H1 (cell line): ENCODE results near the gene TACC2. TPM values are rescaled to one million over a fixed set of nuclear protein-coding genes. Genes with fewer than 3 reads are reported as not detected.

Experiments
- CTCF ChIA-PET: fragments of 300-600 bp; sonication (Branson Sonifier 250); formaldehyde crosslinking; loops from one replicate; lab custom pipeline; 2021; ENCODE audit not compliant: partially characterized antibody; lab: Charles Lee
- POLR2A ChIA-PET: fragments of 300-600 bp; sonication (Branson Sonifier 250); formaldehyde crosslinking; loops from one replicate; lab custom pipeline; 2021; ENCODE audit warnings: inconsistent platforms; ENCODE audit not compliant: partially characterized antibody; lab: Charles Lee
- DNase-seq, 2 experiments: peaks; one replicate each; pipeline versions ENCODE4 v3.0.0 to v3.0.0-alpha.2; 2010 to 2022; ENCODE audit warnings: low spot score in 2 of 2, low read depth in 1 of 2, mixed read lengths in 1 of 2
- FAIRE-seq: peaks from 2 replicates; lab custom pipeline; 2011; peaks lifted over from hg19 to GRCh38; lab: Jason Lieb, UNC
- H2AFZ ChIP-seq: 2 replicates; pipeline ENCODE4 v1.8.1; 2012; ENCODE audit warnings: low read length, inconsistent platforms
- H2AK5ac ChIP-seq: 2 replicates; pipeline ENCODE4 v1.6.1; 2013; ENCODE audit warnings: low read depth, low read length
- H2BK120ac ChIP-seq: replicated peaks from 2 replicates; pipeline ENCODE3; 2013; ENCODE audit warnings: low read depth, low read length, inconsistent platforms
- H2BK12ac ChIP-seq: 2 replicates; pipeline ENCODE4 v1.6.1; 2013; ENCODE audit warnings: low read depth, low read length
- H2BK15ac ChIP-seq: 2 replicates; pipeline ENCODE4 v1.6.1; 2013; ENCODE audit warnings: low read length
- H2BK20ac ChIP-seq: 2 replicates; pipeline ENCODE4 v1.6.1; 2013; ENCODE audit warnings: low read length
- H2BK5ac ChIP-seq: 2 replicates; pipeline ENCODE4 v1.6.1; 2013; ENCODE audit warnings: low read depth, low read length
- H3K14ac ChIP-seq: 2 replicates; pipeline ENCODE4 v1.6.1; 2013; ENCODE audit warnings: inconsistent platforms; ENCODE audit not compliant: insufficient read length
- H3K18ac ChIP-seq: 2 replicates; pipeline ENCODE4 v1.6.1; 2013; ENCODE audit warnings: low read length; ENCODE audit errors: extremely low read depth
- H3K23ac ChIP-seq: 2 replicates; pipeline ENCODE4 v1.6.1; 2013; ENCODE audit warnings: inconsistent platforms; ENCODE audit not compliant: insufficient read length
- H3K23me2 ChIP-seq: 2 replicates; pipeline ENCODE4 v1.6.1; 2013; ENCODE audit warnings: low read depth, low read length
- H3K27ac ChIP-seq: 2 replicates; pipeline ENCODE4 v1.6.1; 2011; ENCODE audit warnings: low read depth, low read length, inconsistent platforms
- H3K27me3 ChIP-seq, 4 experiments: replicated peaks in 1 of 4; 1 replicate in 1 of 4; 2 replicates in 3 of 4; pipeline versions ENCODE4 v1.6.1 to v1.8.1; 2011 to 2013; ENCODE audit warnings: low read length in 3 of 4, mild to moderate bottlenecking in 3 of 4, inconsistent platforms in 2 of 4, mixed read lengths in 2 of 4, moderate library complexity in 1 of 4; ENCODE audit not compliant: control insufficient read depth in 3 of 4, insufficient read depth in 3 of 4; ENCODE audit errors: extremely low read depth in 1 of 4
- H3K36me3 ChIP-seq, 4 experiments: 2 replicates each; pipeline versions ENCODE4 v1.6.1 to v1.8.1; 2011 to 2013; ENCODE audit warnings: mild to moderate bottlenecking in 4 of 4, low read length in 3 of 4, moderate library complexity in 2 of 4, control low read depth in 1 of 4, inconsistent platforms in 1 of 4; ENCODE audit not compliant: insufficient read depth in 4 of 4, control insufficient read depth in 2 of 4
- H3K4ac ChIP-seq: replicated peaks from 2 replicates; pipeline ENCODE3; 2013; ENCODE audit warnings: low read length, low read depth, mixed read lengths, inconsistent platforms; ENCODE audit not compliant: insufficient read length
- H3K4me1 ChIP-seq, 4 experiments: replicated peaks in 1 of 4; 1 replicate in 1 of 4; 2 replicates in 3 of 4; pipeline versions ENCODE4 v1.6.1 to v1.8.1; 2011 to 2013; ENCODE audit warnings: low read length in 3 of 4, inconsistent platforms in 2 of 4, mixed read lengths in 1 of 4; ENCODE audit not compliant: insufficient read depth in 4 of 4, control insufficient read depth in 3 of 4
- H3K4me2 ChIP-seq, 2 experiments: 2 replicates each; pipeline versions ENCODE4 v1.6.1 to v1.8.1; 2011 to 2013; ENCODE audit warnings: low read depth in 2 of 2, low read length in 2 of 2, control low read depth in 1 of 2, inconsistent platforms in 1 of 2, mild to moderate bottlenecking in 1 of 2; ENCODE audit not compliant: insufficient read depth in 1 of 2
- H3K4me3 ChIP-seq, 4 experiments: fragments of 200-600, 300-600 bp in 1 of 4; sonication (generic), shearing (Covaris generic), sonication (Bioruptor Twin) in 1 of 4; 2 replicates each; pipeline versions ENCODE4 v1.5.1 to v1.8.1; 2011 to 2016; ENCODE audit warnings: low read length in 4 of 4, low read depth in 3 of 4, control low read depth in 2 of 4, inconsistent platforms in 2 of 4, mild to moderate bottlenecking in 2 of 4, mixed read lengths in 1 of 4, moderate library complexity in 1 of 4; ENCODE audit not compliant: insufficient read depth in 2 of 4; ENCODE audit errors: extremely low read depth in 1 of 4
- H3K56ac ChIP-seq: replicated peaks from 2 replicates; pipeline ENCODE3; 2013; ENCODE audit warnings: low read depth, mild to moderate bottlenecking, mixed read lengths, low read length, inconsistent platforms; ENCODE audit not compliant: insufficient read length
- H3K79me1 ChIP-seq: 2 replicates; pipeline ENCODE4 v1.6.1; 2013; ENCODE audit warnings: low read depth, low read length, control low read depth
- H3K79me2 ChIP-seq, 2 experiments: 2 replicates each; pipeline versions ENCODE4 v1.6.1 to v1.8.1; 2012 to 2013; ENCODE audit warnings: low read length in 2 of 2, mild to moderate bottlenecking in 2 of 2, inconsistent platforms in 1 of 2; ENCODE audit not compliant: insufficient read depth in 2 of 2, control insufficient read depth in 1 of 2
- H3K9ac ChIP-seq, 4 experiments: replicated peaks in 1 of 4; 1 replicate in 1 of 4; 2 replicates in 3 of 4; pipeline versions ENCODE4 v1.6.1 to v1.8.1; 2011 to 2013; ENCODE audit warnings: low read depth in 3 of 4, low read length in 3 of 4, control low read depth in 2 of 4, mild to moderate bottlenecking in 2 of 4, moderate library complexity in 2 of 4, inconsistent platforms in 1 of 4; ENCODE audit errors: extremely low read depth in 1 of 4
- H3K9me3 ChIP-seq, 2 experiments: 2 replicates each; pipeline versions ENCODE4 v1.6.1 to v1.8.1; 2012 to 2013; ENCODE audit warnings: mild to moderate bottlenecking in 2 of 2, moderate library complexity in 2 of 2, control low read depth in 1 of 2, inconsistent platforms in 1 of 2, low read depth in 1 of 2, low read length in 1 of 2, mixed read lengths in 1 of 2; ENCODE audit not compliant: insufficient read depth in 2 of 2
- H4K20me1 ChIP-seq, 2 experiments: replicated peaks in 1 of 2; 2 replicates each; pipeline versions ENCODE3 to v1.8.1; 2011 to 2013; ENCODE audit warnings: inconsistent platforms in 2 of 2, low read length in 2 of 2, mild to moderate bottlenecking in 1 of 2; ENCODE audit not compliant: insufficient read depth in 2 of 2, control insufficient read depth in 1 of 2
- H4K5ac ChIP-seq: 2 replicates; pipeline ENCODE4 v1.6.1; 2013; ENCODE audit warnings: low read length, low read depth, mixed read lengths, inconsistent platforms; ENCODE audit not compliant: insufficient read length
- H4K8ac ChIP-seq: 2 replicates; pipeline ENCODE4 v1.8.0; 2013; ENCODE audit warnings: mild to moderate bottlenecking, moderate library complexity, low read length, inconsistent platforms; ENCODE audit not compliant: insufficient read depth; ENCODE audit errors: extremely low read depth
- H4K91ac ChIP-seq: replicated peaks from 2 replicates; pipeline ENCODE3; 2013; ENCODE audit warnings: low read length, mixed read lengths, inconsistent platforms; ENCODE audit not compliant: insufficient read length
- BRCA1 ChIP-seq: IDR thresholded peaks from 2 replicates; pipeline ENCODE4 v1.6.1; 2012; ENCODE audit warnings: low read depth, low read length, improper control_type of control experiment
- CBX8 ChIP-seq: fragments of 300-800, 300-1000 bp; sonication (generic); IDR thresholded peaks from 2 replicates; pipeline ENCODE4 v1.7.1; 2016; ENCODE audit warnings: low read depth, low read length, borderline replicate concordance
- HDAC2 ChIP-seq, 2 experiments: fragments of 300-600 bp in 1 of 2; sonication (generic) in 1 of 2; IDR thresholded peaks; 2 replicates each; pipeline ENCODE4 v1.6.1; 2011 to 2012; ENCODE audit warnings: low read depth in 2 of 2, low read length in 2 of 2, mild to moderate bottlenecking in 2 of 2, moderate library complexity in 2 of 2, borderline replicate concordance in 1 of 2, inconsistent platforms in 1 of 2
- RBBP5 ChIP-seq: IDR thresholded peaks from 2 replicates; pipeline ENCODE4 v1.7.1; 2012; ENCODE audit warnings: low read depth, mild to moderate bottlenecking, inconsistent platforms, low read length, moderate library complexity, borderline replicate concordance
- SAP30 ChIP-seq: fragments of 300-600 bp; sonication (generic); IDR thresholded peaks from 2 replicates; pipeline ENCODE4 v1.7.1; 2012; ENCODE audit warnings: low read length, moderate library complexity, mild to moderate bottlenecking, inconsistent platforms; ENCODE audit not compliant: insufficient read depth, insufficient replicate concordance
- WGBS, 2 experiments: shearing (Covaris generic) in 1 of 2; methylation state at CpG; one replicate each; pipeline versions ENCODE4 v1.1.6 to v1.1.7; 2013 to 2015; ENCODE audit warnings: low lambda C conversion rate in 2 of 2, mixed read lengths in 2 of 2, inconsistent platforms in 1 of 2, low coverage in 1 of 2, missing lambda C conversion rate in 1 of 2; ENCODE audit not compliant: insufficient replicate concordance in 2 of 2, insufficient coverage in 1 of 2, insufficient read length in 1 of 2; ENCODE audit errors: extremely low coverage in 1 of 2, missing lambda C conversion rate in 1 of 2; 5-methylcytosine and 5-hydroxymethylcytosine counted together
- polyA plus RNA-seq, 7 experiments: library from polyadenylated mRNA; depleted of rRNA in 3 of 7; stranded (reverse) in 5 of 7; unstranded in 2 of 7; fragments of >200 nt in 5 of 7; fragments of 200-250 nt in 2 of 7; gene quantifications; 1 replicate in 5 of 7; 2 replicates in 1 of 7; 4 replicates in 1 of 7; pipeline versions ENCODE4 v1.2.1 to v1.2.3, GENCODE V29; 2011 to 2013; ENCODE audit warnings: missing spikeins in 2 of 7, mixed read lengths in 2 of 7
- total RNA-seq: library from RNA; stranded (reverse); fragmentation: NEBNext Ultra II Directional; extraction: Animal tissue kit (Norgen Biotek cat#: 25700); gene quantifications from 2 replicates; pipeline ENCODE4 v1.2.1, GENCODE V29; 2021
- TF ChIP-seq, protein P1 (sequence below): IDR thresholded peaks from 2 replicates; pipeline ENCODE4 v1.6.1; 2012; ENCODE audit warnings: inconsistent platforms
- TF ChIP-seq, protein P2 (sequence below), 3 experiments: IDR thresholded peaks; 1 replicate in 2 of 3; 2 replicates in 1 of 3; pipeline versions ENCODE4 v1.5.1 to v1.6.1; 2011; ENCODE audit warnings: low read length in 3 of 3, mild to moderate bottlenecking in 3 of 3, inconsistent platforms in 2 of 3, low read depth in 1 of 3, moderate library complexity in 1 of 3; ENCODE audit not compliant: insufficient read depth in 1 of 3; ENCODE audit errors: control extremely low read depth in 1 of 3

The TACC2 gene
- total and polyA plus RNA-seq, 2 of the 8 experiments (the other 6 are each of a cell fraction or from before 2014, with no cell fraction given), result 21.2 to 46.6 TPM

DNA sequence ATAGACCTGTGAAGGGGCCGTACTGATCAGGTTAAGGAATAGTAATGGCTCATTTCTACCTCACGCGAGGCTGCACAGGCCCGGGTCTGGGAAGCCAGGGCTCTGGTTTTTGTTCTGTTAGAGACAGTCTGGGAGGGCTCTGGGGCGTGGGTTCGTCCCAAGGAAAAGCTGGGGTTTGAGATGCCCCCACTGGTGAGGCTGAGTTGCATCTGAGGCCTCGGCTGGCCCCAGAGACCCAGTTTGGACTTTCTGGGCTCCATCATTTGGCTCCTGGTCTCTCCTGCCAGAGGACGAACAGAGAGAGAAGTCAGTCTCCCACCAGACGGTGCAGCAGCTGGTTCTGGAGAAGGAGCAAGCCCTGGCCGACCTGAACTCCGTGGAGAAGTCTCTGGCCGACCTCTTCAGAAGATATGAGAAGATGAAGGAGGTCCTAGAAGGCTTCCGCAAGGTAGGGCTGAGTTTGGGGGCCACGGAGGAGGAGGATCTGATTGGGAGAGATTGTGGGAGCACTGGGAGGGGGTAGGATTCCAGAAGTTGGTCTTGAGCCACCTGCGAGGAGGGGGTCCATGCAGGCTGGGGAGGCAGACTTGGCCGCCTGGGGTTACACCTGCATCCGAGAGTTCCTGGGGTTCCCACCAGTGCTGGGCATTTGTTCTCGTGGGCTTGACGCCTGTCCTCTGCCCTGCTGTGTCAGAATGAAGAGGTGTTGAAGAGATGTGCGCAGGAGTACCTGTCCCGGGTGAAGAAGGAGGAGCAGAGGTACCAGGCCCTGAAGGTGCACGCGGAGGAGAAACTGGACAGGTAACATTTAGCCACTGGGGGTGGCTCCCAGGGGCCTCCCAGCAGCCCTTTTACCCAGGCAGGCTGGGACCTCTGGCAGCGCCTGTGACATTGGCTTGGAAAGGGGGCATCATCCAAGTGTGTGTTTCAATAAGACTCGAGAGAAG, 259.7 kb downstream of the TACC2 start:
- Histone ChIP-seq H3K27me3 (no peaks in the 10 kb centered on the region), H3K23me2 (no peaks in the 10 kb centered on the region), H2BK20ac (no peak overlapping the region), H3K56ac (no peak overlapping the region), H4K20me1 (peaks cover 0 to 2% of the 10 kb centered on the region in 2 experiments), H3K4me3 (no peak overlapping the region), H2AFZ (no peak overlapping the region), H3K4me2 (no peak overlapping the region), H2BK5ac (no peak overlapping the region), H4K91ac (no peak overlapping the region), H4K5ac (no peak overlapping the region), H2BK15ac (no peak overlapping the region), H3K9me3 (no peaks in the 10 kb centered on the region), H3K79me1 (no peaks in the 10 kb centered on the region), H4K8ac (no peak overlapping the region; the same call in 1 of the 2 replicates), H3K14ac (no peak overlapping the region), H3K79me2 (no peaks in the 10 kb centered on the region), H3K27ac (no peak overlapping the region), H3K36me3 (peaks cover 9 to 34% (median 24%) of the 10 kb centered on the region in 4 experiments), H3K23ac (no peak overlapping the region), H2AK5ac (no peak overlapping the region), H3K9ac (no peak overlapping the region), H3K4me1 (no peaks in the 10 kb centered on the region), H2BK12ac (no peak overlapping the region), H3K4ac (no peak overlapping the region), H3K18ac (no peak overlapping the region), H2BK120ac (no peak overlapping the region)
- DNase-seq, result no peak
- POLR2A ChIA-PET, result interaction anchor here (1.2 kb wide), 1 partner anchor 10 kb away, joined by 4 read pairs; no protein-coding TSS in a partner anchor
- FAIRE-seq, result no peak
- CTCF ChIA-PET, result interaction anchor here (1.0 to 2.6 kb wide), 5 partner anchors 9 to 108 kb away, joined by 3 to 7 read pairs (median 4); partner anchors contain the start of gene BTBD16
- WGBS, 2 experiments, result 91% methylated on average over 24 of the region's 25 CpGs; no CpG with 5 or more reads in 1 of the 2 experiments
- TF ChIP-seq CBX8, result no peak
- no peak for TF ChIP-seq RBBP5
- no peak for TF ChIP-seq BRCA1
- TF ChIP-seq, protein P1, sequence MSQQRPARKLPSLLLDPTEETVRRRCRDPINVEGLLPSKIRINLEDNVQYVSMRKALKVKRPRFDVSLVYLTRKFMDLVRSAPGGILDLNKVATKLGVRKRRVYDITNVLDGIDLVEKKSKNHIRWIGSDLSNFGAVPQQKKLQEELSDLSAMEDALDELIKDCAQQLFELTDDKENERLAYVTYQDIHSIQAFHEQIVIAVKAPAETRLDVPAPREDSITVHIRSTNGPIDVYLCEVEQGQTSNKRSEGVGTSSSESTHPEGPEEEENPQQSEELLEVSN, result no peak
- TF ChIP-seq HDAC2 (IDR thresholded peaks at IDR 0.05; ENCODE audit: borderline replicate concordance in 1 of 2, low read depth in 2 of 2, low read length in 2 of 2), result no peak
- TF ChIP-seq, protein P2, sequence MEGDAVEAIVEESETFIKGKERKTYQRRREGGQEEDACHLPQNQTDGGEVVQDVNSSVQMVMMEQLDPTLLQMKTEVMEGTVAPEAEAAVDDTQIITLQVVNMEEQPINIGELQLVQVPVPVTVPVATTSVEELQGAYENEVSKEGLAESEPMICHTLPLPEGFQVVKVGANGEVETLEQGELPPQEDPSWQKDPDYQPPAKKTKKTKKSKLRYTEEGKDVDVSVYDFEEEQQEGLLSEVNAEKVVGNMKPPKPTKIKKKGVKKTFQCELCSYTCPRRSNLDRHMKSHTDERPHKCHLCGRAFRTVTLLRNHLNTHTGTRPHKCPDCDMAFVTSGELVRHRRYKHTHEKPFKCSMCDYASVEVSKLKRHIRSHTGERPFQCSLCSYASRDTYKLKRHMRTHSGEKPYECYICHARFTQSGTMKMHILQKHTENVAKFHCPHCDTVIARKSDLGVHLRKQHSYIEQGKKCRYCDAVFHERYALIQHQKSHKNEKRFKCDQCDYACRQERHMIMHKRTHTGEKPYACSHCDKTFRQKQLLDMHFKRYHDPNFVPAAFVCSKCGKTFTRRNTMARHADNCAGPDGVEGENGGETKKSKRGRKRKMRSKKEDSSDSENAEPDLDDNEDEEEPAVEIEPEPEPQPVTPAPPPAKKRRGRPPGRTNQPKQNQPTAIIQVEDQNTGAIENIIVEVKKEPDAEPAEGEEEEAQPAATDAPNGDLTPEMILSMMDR (IDR thresholded peaks at IDR 0.05; ENCODE audit: control extremely low read depth in 1 of 3, insufficient read depth in 1 of 3, low read depth in 1 of 3, low read length in 3 of 3), result no peak
- no peak for TF ChIP-seq SAP30
